NCI-H774 (cell line): ENCODE data around the gene RHNO1.
A peak's percentile ranks its signal among the peaks of the same experiment; 100 is the strongest.

Source experiments
- DNase-seq: peaks from one replicate; lab custom pipeline; 2025; lab: John Stamatoyannopoulos, UW

Gene RHNO1

DNA sequence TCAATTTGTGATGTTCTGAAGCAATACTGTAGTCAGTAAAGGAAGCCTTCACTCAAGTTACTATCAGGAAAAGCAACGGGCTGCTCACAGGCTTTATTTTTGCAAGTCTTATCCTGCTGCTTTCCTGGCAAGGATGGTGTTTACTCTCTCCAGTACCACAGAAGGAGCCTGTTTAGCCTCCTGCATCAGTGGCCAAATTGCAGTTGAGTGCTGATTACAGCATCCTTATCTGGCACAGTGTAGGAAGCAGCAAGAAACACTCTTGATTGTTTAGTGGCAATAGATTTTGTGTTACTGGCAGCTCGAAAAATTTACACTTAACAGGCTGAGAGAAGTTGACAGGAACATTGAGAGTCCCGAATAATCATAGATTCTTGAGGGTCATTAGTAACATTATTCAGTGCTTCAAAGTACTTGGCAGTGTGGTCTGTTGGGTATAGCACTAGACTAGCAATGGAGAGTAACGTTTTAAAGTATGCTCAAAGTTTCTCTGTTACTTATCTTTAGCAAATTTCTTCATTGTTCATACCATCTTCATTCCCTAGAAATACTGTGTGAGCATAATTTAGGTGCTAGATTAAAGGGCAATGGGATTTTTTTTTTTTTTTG, 25.4 kb downstream of the RHNO1 start:
- peak; percentile 31 for DNase-seq

GRCh38 chr12:2904260-2904659, 27.2 kb downstream of the RHNO1 start:
- no peak for DNase-seq

DNA sequence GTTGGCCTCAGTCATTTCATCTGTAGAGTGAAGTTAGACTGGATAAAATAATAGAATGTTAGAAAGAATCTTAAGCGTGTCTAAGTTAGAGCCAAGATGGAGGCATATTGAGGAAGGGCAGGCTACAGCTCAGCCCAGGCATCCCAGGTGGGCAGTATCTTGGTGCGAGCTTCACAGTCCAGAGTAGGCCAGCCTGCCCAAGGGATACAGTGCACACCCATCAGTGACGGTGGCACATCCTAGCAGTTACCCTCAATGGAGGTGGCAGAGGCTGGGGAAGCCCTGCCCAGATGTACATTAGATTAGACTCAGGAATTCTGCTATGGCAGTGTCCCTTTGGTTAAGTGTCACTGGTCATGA, 35.2 kb downstream of the RHNO1 start:
- no peak for DNase-seq

DNA sequence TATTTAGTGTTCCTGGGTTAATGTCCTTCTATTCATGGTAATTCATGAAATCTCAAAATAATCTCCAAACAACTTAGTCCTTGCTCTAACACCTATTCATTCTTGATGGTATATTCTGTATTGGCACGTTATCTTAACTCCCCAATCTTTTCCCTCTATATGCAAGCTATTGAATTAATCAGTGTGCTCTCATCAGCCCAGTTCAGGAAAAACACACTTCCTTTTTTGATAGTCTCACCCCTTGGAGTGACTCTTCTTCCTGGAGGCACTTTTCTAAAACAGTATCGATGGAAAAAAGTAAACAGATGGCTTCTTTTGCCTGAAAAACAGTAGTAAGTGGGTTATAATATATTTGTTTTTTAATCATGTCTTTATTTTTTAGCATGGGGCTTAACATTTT, 42.2 kb downstream of the RHNO1 start:
- DNase-seq: no peak

DNA sequence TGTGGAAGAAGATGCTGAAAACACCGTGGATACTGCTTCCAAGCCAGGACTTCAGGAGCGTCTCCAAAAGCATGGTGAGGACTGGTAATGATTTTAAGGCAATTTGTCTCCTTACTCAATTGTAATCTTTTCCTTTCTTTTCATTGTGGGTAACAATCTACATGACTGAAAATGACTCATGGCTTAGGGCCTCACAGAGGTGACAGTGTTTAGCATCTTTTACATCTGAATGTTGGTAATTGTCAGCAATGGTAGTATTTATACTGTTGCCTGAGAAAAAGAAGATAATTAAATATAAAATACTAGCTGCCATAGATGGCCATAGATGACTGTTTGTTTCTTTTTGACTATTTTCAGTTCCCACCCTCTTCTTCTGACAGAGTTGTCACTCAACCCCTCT, 45.3 kb downstream of the RHNO1 start:
- DNase-seq: no peak

- no peak for DNase-seq
These were observed 46.0 kb downstream of the RHNO1 start for GRCh38 chr12:2923057-2923456.

GRCh38 chr12:2924019-2924418, 47.0 kb downstream of the RHNO1 start:
- DNase-seq: no peak

- no peak for DNase-seq
These were observed 48.4 kb downstream of the RHNO1 start for GRCh38 chr12:2925322-2925995.

- DNase-seq: no peak
These were observed 53.8 kb downstream of the RHNO1 start for GRCh38 chr12:2930865-2931264.

- no peak for DNase-seq
These were observed 56.6 kb downstream of the RHNO1 start for GRCh38 chr12:2933586-2933985.

DNA sequence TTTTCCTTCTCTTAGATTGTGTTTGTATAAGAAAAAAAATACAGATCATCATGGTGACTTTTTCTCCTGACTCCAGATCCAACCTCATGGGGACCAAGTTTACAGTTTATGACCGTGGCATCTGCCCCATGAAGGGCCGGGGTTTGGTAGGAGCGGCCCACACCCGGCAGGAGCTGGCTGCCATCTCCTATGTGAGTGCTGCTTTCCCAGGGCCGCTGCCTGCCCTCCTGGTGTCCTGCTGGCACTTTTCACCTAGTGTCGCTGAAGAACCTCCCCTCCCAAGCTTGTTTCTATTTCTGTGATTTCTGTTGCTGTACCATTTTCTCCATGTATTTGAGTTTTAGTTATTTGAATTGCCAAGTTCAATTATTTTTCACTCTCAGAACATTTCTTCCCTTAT, 57.3 kb downstream of the RHNO1 start:
- DNase-seq: no peak

- DNase-seq: no peak
These were observed 59.3 kb downstream of the RHNO1 start for GRCh38 chr12:2936301-2936700.

DNA sequence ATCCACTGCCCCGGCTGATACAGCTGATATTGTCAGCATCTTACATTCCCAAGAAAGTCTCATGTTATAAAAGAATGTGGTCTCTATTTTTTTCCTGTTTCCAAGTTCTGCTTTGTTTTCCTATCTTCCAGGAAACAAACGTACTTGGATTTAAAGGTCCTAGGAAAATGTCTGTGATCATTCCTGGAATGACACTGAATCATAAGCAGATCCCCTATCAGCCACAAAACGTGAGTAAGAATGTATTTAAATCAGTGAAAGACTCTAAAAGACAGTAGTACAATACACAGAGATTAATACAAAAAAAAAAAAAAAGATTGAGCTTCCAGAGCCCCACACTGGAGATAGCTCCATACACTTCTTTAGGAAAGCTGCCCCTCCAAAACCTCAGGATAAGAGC, 60.5 kb downstream of the RHNO1 start:
- no peak for DNase-seq
